ENCODE data around the gene CDKL2.
"Not testable (repeated sequence)": the region's sequence is repeated elsewhere in the genome, so short reads cannot be mapped to it uniquely, and the experiment has no call there.

CDKL2 gene

GRCh38 chr4:75547647-75548387 is 82.5 kb downstream of the CDKL2 start:
- ATAC-seq (no peak), DNase-seq (no peak)
- no peak overlapping the region for H3K27ac Mint-ChIP-seq
- no peak overlapping the region for H3K4me3 Mint-ChIP-seq
- no peaks in the 10 kb centered on the region for H3K4me1 Mint-ChIP-seq
- no peaks in the 10 kb centered on the region for H3K9me3 Mint-ChIP-seq
- H3K27me3 Mint-ChIP-seq = no peaks in the 10 kb centered on the region

- Mint-ChIP-seq H3K4me3 (no peak overlapping the region), H3K4me1 (no peaks in the 10 kb centered on the region), H3K9me3 (no peaks in the 10 kb centered on the region), H3K27ac (no peak overlapping the region), H3K27me3 (no peaks in the 10 kb centered on the region)
- no peak for DNase-seq
- no peak for ATAC-seq
Observed at GRCh38 chr4:75545526-75545925, 84.8 kb downstream of the CDKL2 start.

- no peak for ATAC-seq
- DNase-seq = no peak
- H3K4me3 Mint-ChIP-seq = no peak overlapping the region
- H3K27me3 Mint-ChIP-seq = no peaks in the 10 kb centered on the region
- no peaks in the 10 kb centered on the region for H3K4me1 Mint-ChIP-seq
- no peaks in the 10 kb centered on the region for H3K9me3 Mint-ChIP-seq
- peak overlapping the region in 1 of 2 donors; percentile 79 for H3K27ac Mint-ChIP-seq
Observed at GRCh38 chr4:75544870-75545269, 85.5 kb downstream of the CDKL2 start.

- not testable (repeated sequence) for DNase-seq, H3K27ac Mint-ChIP-seq
Observed at GRCh38 chr4:75544220-75544619, 86.1 kb downstream of the CDKL2 start.

GRCh38 chr4:75542824-75543223 is 87.5 kb downstream of the CDKL2 start:
- no peaks in the 10 kb centered on the region for H3K9me3 Mint-ChIP-seq
- no peak overlapping the region for H3K27ac Mint-ChIP-seq
- DNase-seq (no peak), ATAC-seq (no peak)
- no peaks in the 10 kb centered on the region for H3K27me3 Mint-ChIP-seq
- no peak overlapping the region for H3K4me3 Mint-ChIP-seq
- H3K4me1 Mint-ChIP-seq = no peaks in the 10 kb centered on the region

More at GRCh38 chr4:75544220-75544619, 86.1 kb downstream of the CDKL2 start:
- not testable (repeated sequence) for H3K9me3 Mint-ChIP-seq, H3K4me3 Mint-ChIP-seq, H3K27me3 Mint-ChIP-seq, ATAC-seq, H3K4me1 Mint-ChIP-seq

- H3K4me1 Mint-ChIP-seq, DNase-seq, ATAC-seq, H3K27me3 Mint-ChIP-seq, H3K4me3 Mint-ChIP-seq, H3K27ac Mint-ChIP-seq: not testable (repeated sequence)
- peaks cover 7 to 18% of the 10 kb centered on the region in 2 donors for H3K9me3 Mint-ChIP-seq
Observed at GRCh38 chr4:75537308-75537707, 93.0 kb downstream of the CDKL2 start.

- not testable (repeated sequence) for ATAC-seq, H3K27ac Mint-ChIP-seq, H3K27me3 Mint-ChIP-seq, H3K4me1 Mint-ChIP-seq, H3K4me3 Mint-ChIP-seq, DNase-seq
- H3K9me3 Mint-ChIP-seq = peaks cover 20 to 38% of the 10 kb centered on the region in 2 donors
Observed at GRCh38 chr4:75533926-75534325, 96.4 kb downstream of the CDKL2 start.

- DNase-seq, H3K27me3 Mint-ChIP-seq, H3K4me3 Mint-ChIP-seq, H3K4me1 Mint-ChIP-seq, H3K27ac Mint-ChIP-seq, ATAC-seq: not testable (repeated sequence)
- peaks cover 20 to 38% of the 10 kb centered on the region in 2 donors for H3K9me3 Mint-ChIP-seq
Observed at GRCh38 chr4:75533339-75533887, 96.9 kb downstream of the CDKL2 start.

GRCh38 chr4:75531536-75532143 is 98.7 kb downstream of the CDKL2 start:
- ATAC-seq, H3K4me1 Mint-ChIP-seq, H3K4me3 Mint-ChIP-seq, H3K27me3 Mint-ChIP-seq, DNase-seq: not testable (repeated sequence)
- Mint-ChIP-seq H3K9me3 (peaks cover 20 to 38% of the 10 kb centered on the region in 2 donors), H3K27ac (peak overlapping the region in 1 of 2 donors; percentile 73)

GRCh38 chr4:75530556-75531322 is 99.6 kb downstream of the CDKL2 start:
- Mint-ChIP-seq H3K27ac (no peak overlapping the region), H3K4me3 (no peak overlapping the region), H3K9me3 (peaks cover 20 to 36% of the 10 kb centered on the region in 2 donors), H3K4me1 (peaks cover 4% of the 10 kb centered on the region), H3K27me3 (no peaks in the 10 kb centered on the region)
- DNase-seq = no peak
- ATAC-seq = no peak

Data from stimulated activated naive CD8-positive, alpha-beta T cell treated with anti-CD3 and anti-CD28 coated beads, Interleukin-15, amount 100 ng/mL, for 72 hours (primary cell).